GM12878 (cell line): ENCODE measurements around the gene FICD. TPM values are rescaled to one million over a fixed set of nuclear protein-coding genes. Genes with fewer than 3 reads are reported as not detected.

Experiments used
- ATAC-seq: fragments of 200-7000 bp; cut with Tn5 transposase; 3 replicates; pipeline ENCODE4 v1.9.1; 2020; ENCODE audit warnings: mild to moderate bottlenecking, moderate library complexity
- BruUV-seq: library from RNA; stranded (reverse); fragments of 400-500 nt; replicated peaks from 2 replicates; lab custom pipeline; 2021; lab: Mats Ljungman, UMichigan
- CTCF ChIA-PET: fragments of 300-600 bp; sonication (Branson Sonifier 250); formaldehyde crosslinking; extraction: SDS; loops from one replicate; lab custom pipeline; 2021; ENCODE audit warnings: inconsistent platforms; lab: Yijun Ruan, JAX
- POLR2A ChIA-PET: fragments of 350-600 bp; formaldehyde crosslinking; extraction: SDS; loops from one replicate; lab custom pipeline; 2021; ENCODE audit warnings: inconsistent platforms; lab: Charles Lee
- RAD21 ChIA-PET: fragments of 300-600 bp; sonication (Branson Sonifier 250); formaldehyde crosslinking; loops from one replicate; lab custom pipeline; 2023; ENCODE audit warnings: antibody characterized with exemption; ENCODE audit not compliant: unreplicated experiment; lab: Charles Lee
- SMC1A ChIA-PET: fragments of 300-600 bp; sonication (Branson Sonifier 250); formaldehyde crosslinking; loops from one replicate; lab custom pipeline; 2023; ENCODE audit not compliant: unreplicated experiment, uncharacterized antibody; lab: Charles Lee
- DNase-seq: peaks from one replicate; pipeline ENCODE4 v3.0.0-alpha.2; 2011; ENCODE audit warnings: low read depth, low spot score
- FAIRE-seq: peaks from 3 replicates; lab custom pipeline; 2011; peaks lifted over from hg19 to GRCh38; lab: Jason Lieb, UNC
- H2AFZ ChIP-seq: 2 replicates; pipeline ENCODE4 v1.6.0; 2011; ENCODE audit warnings: low read depth, low read length, control low read depth; ENCODE audit not compliant: control insufficient read depth
- H3K27ac ChIP-seq: 2 replicates; pipeline ENCODE4 v1.5.1; 2011; ENCODE audit warnings: control low read depth; ENCODE audit not compliant: control insufficient read depth, insufficient read depth
- H3K27me3 ChIP-seq, 2 experiments: replicated peaks in 1 of 2; 2 replicates each; pipeline versions ENCODE4 v1.6.0 to v1.6.1; 2011; ENCODE audit warnings: low read length in 1 of 2; ENCODE audit not compliant: control insufficient read depth in 2 of 2, insufficient read depth in 2 of 2
- H3K36me3 ChIP-seq, 2 experiments: 2 replicates each; pipeline ENCODE4 v1.5.1; 2011; ENCODE audit warnings: low read length in 1 of 2; ENCODE audit not compliant: control insufficient read depth in 2 of 2, insufficient read depth in 2 of 2
- H3K4me1 ChIP-seq: 2 replicates; pipeline ENCODE4 v1.6.1; 2011; ENCODE audit warnings: mild to moderate bottlenecking, low read length, moderate library complexity, mixed read lengths; ENCODE audit not compliant: control insufficient read depth, insufficient read depth
- H3K4me2 ChIP-seq: 2 replicates; pipeline ENCODE4 v1.6.0; 2011; ENCODE audit warnings: control low read depth; ENCODE audit not compliant: control insufficient read depth, insufficient read depth
- H3K4me3 ChIP-seq: fragments of 200-600 bp; sonication (generic); 2 replicates; pipeline ENCODE4 v1.5.1; 2016
- H3K79me2 ChIP-seq: 2 replicates; pipeline ENCODE4 v1.6.0; 2011; ENCODE audit warnings: low read length; ENCODE audit not compliant: control insufficient read depth, insufficient read depth
- H3K9ac ChIP-seq: 2 replicates; pipeline ENCODE4 v1.8.0; 2011; ENCODE audit warnings: low read length, control low read depth, mixed read lengths; ENCODE audit not compliant: control insufficient read depth, insufficient read depth
- H3K9me3 ChIP-seq: replicated peaks from 3 replicates; pipeline ENCODE4 v1.5.1; 2011; ENCODE audit warnings: mild to moderate bottlenecking, low read length; ENCODE audit not compliant: control insufficient read depth, insufficient read depth
- H4K20me1 ChIP-seq: 2 replicates; pipeline ENCODE4 v1.6.0; 2011; ENCODE audit not compliant: control insufficient read depth, insufficient read depth
- ASH2L ChIP-seq: fragments of 300-600, 200-600 bp; sonication (generic); IDR thresholded peaks from 2 replicates; pipeline ENCODE4 v1.6.1; 2017; ENCODE audit warnings: low read depth, mild to moderate bottlenecking, borderline replicate concordance
- ATF2 ChIP-seq: IDR thresholded peaks from 2 replicates; pipeline ENCODE4 v1.6.1; 2012; ENCODE audit warnings: low read length, inconsistent platforms
- BMI1 ChIP-seq: fragments of 450-650 bp; IDR thresholded peaks from 2 replicates; pipeline ENCODE4 v1.6.1; 2016; ENCODE audit warnings: mild to moderate bottlenecking, moderate library complexity, borderline replicate concordance
- CBFB ChIP-seq: IDR thresholded peaks from 2 replicates; pipeline ENCODE4 v1.6.1; 2016; ENCODE audit warnings: antibody characterized with exemption, low read depth
- CEBPB ChIP-seq, 2 experiments: fragments of 150-350 bp in 1 of 2; IDR thresholded peaks; 2 replicates each; pipeline ENCODE4 v1.6.1; 2012 to 2014; ENCODE audit warnings: low read depth in 2 of 2, low read length in 2 of 2, borderline replicate concordance in 1 of 2, inconsistent platforms in 1 of 2
- FOS ChIP-seq: IDR thresholded peaks from 3 replicates; pipeline ENCODE4 v1.6.1; 2011; ENCODE audit warnings: borderline replicate concordance; ENCODE audit not compliant: insufficient read length; ENCODE audit errors: extremely low read depth
- HDAC6 ChIP-seq: fragments of 200-600 bp; sonication (generic); IDR thresholded peaks from one replicate; pipeline ENCODE4 v1.8.0; 2017; ENCODE audit warnings: antibody characterized with exemption; ENCODE audit not compliant: unreplicated experiment
- JUNB ChIP-seq: IDR thresholded peaks from 2 replicates; pipeline ENCODE4 v1.6.1; 2016; ENCODE audit warnings: antibody characterized with exemption, mild to moderate bottlenecking
- NFIC ChIP-seq: IDR thresholded peaks from 2 replicates; pipeline ENCODE4 v1.6.1; 2012; ENCODE audit warnings: low read depth, mild to moderate bottlenecking, inconsistent platforms, low read length, moderate library complexity
- NR2C2 ChIP-seq: IDR thresholded peaks from 2 replicates; pipeline ENCODE4 v1.6.1; 2011; ENCODE audit warnings: borderline replicate concordance, low read depth; ENCODE audit not compliant: control insufficient read depth, insufficient read length
- PKNOX1 ChIP-seq: fragments of 450-650 bp; IDR thresholded peaks from 2 replicates; pipeline ENCODE4 v1.6.1; 2016; ENCODE audit warnings: mild to moderate bottlenecking
- POU2F2 ChIP-seq: IDR thresholded peaks from 3 replicates; pipeline ENCODE4 v1.6.1; 2011; ENCODE audit warnings: low read depth, mild to moderate bottlenecking, low read length, borderline replicate concordance
- RAD21 ChIP-seq: IDR thresholded peaks from 2 replicates; pipeline ENCODE4 v1.6.1; 2011; ENCODE audit warnings: mild to moderate bottlenecking, low read depth, low read length, moderate library complexity; ENCODE audit not compliant: insufficient read depth
- RBBP5 ChIP-seq: fragments of 200-600 bp; sonication (generic); conservative IDR thresholded peaks from 2 replicates; pipeline ENCODE4 v1.6.1; 2016
- SKIL ChIP-seq: fragments of 450-650 bp; IDR thresholded peaks from 2 replicates; pipeline ENCODE4 v1.6.1; 2017; ENCODE audit warnings: mild to moderate bottlenecking, low read depth, inconsistent platforms; ENCODE audit not compliant: poor library complexity, severe bottlenecking
- SMARCA5 ChIP-seq: fragments of 450-650 bp; IDR thresholded peaks from 2 replicates; pipeline ENCODE4 v1.6.1; 2017; ENCODE audit warnings: mild to moderate bottlenecking
- SP1 ChIP-seq: IDR thresholded peaks from one replicate; pipeline ENCODE4 v1.6.1; 2011; ENCODE audit warnings: low read depth, low read length
- SREBF2 ChIP-seq: IDR thresholded peaks from 2 replicates; pipeline ENCODE4 v1.6.1; 2012; ENCODE audit warnings: mild to moderate bottlenecking, low read length
- WRNIP1 ChIP-seq: IDR thresholded peaks from 2 replicates; pipeline ENCODE4 v1.6.1; 2011; ENCODE audit warnings: low read depth, low read length, improper control_type of control experiment, borderline replicate concordance
- ZNF24 ChIP-seq: fragments of 450-650 bp; IDR thresholded peaks from 2 replicates; pipeline ENCODE4 v1.6.1; 2017; ENCODE audit warnings: antibody characterized with exemption, mild to moderate bottlenecking
- WGBS: methylation state at CpG from one replicate; pipeline ENCODE4 v1.1.6; 2016; ENCODE audit warnings: low lambda C conversion rate; ENCODE audit not compliant: insufficient replicate concordance, insufficient coverage; ENCODE audit errors: missing lambda C conversion rate; 5-methylcytosine and 5-hydroxymethylcytosine counted together
- in situ Hi-C: fragments of 300-500 bp; cut with MboI; formaldehyde crosslinking; loops from 9 replicates; pipeline ENCODE4 v1.14.3; 2018; ENCODE audit warnings: mixed read lengths
- intact Hi-C: fragments of 100-400 bp; cut with micrococcal nuclease; formaldehyde crosslinking; loops from one replicate; pipeline ENCODE4 v1.14.2; 2022; ENCODE audit not compliant: unreplicated experiment
- polyA plus RNA-seq, 11 experiments: library from polyadenylated mRNA; depleted of rRNA in 4 of 11; unstranded in 6 of 11; stranded (reverse) in 5 of 11; fragments of >200 nt; fragmentation: Nextera tagmentation in 4 of 11; fragmentation: Illumina TruSeq in 1 of 11; extraction: Ambion mirVana in 4 of 11; extraction: Trizol in 1 of 11; gene quantifications; 1 replicate in 1 of 11; 2 replicates in 10 of 11; pipeline versions ENCODE4 v1.2.1 to v1.2.3, GENCODE V29; 2011 to 2016; ENCODE audit warnings: inconsistent platforms in 2 of 11, missing spikeins in 2 of 11, low read depth in 1 of 11
- total RNA-seq, 4 experiments: library from RNA; depleted of rRNA in 3 of 4; stranded (reverse); fragments of >200 nt in 3 of 4; fragmentation: Illumina TruSeq in 1 of 4; extraction: Trizol in 1 of 4; gene quantifications; 2 replicates each; pipeline versions ENCODE4 v1.2.1 to v1.2.3, GENCODE V29; 2013 to 2021

The FICD gene
- total and polyA plus RNA-seq, 10 of the 15 experiments (the other 5 are each of a cell fraction or from before 2014, with no cell fraction given), result 1.1 to 9.4 (median 4.3) TPM

DNA sequence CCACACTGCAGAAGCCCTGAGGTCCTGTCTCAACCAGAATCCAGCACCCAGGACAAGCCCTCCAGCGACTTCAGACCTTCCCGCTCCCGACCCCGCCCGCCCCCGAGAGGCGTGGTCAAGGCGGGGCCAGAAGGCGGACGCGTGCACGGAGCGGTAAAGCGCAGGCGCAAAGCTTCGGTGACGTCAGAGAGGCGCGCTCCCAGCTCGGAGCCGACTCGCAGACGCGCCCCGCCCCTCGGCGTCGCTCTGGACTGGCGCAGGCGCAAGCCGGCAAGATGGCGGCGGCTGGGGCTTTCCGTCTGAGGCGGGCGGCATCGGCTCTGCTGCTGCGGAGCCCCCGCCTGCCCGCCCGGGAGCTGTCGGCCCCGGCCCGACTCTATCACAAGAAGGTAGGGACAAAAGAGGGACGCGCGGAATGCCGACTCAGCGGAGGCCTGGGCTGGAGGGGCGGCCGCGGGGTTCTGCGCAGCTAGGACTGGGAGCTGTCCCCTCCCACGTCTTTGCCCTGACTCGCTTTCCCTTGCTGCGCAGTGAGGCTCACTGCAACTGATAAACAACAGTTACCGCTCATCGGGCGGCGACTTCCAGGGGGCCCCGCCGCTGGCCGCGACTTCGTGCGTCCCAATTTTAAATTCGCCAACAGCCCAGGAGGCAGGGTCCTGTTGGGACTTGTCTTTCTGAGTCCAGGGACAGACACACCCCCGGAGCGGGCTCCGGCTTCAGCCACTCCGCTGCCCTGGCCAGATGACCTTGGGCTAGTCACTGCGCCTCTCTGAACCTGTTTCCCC lies 47.5 kb downstream of the FICD start, which contains the start of gene ISCU:
TSS of gene ISCU (plus strand) at position 249 of the 788 bp plus-strand sequence. CDS start at position 276, 27 bp downstream.
- Histone ChIP-seq H3K27me3 (no peaks in the 10 kb centered on the region), H3K9ac (peak within 1 kb of the TSS; percentile 99), H3K27ac (peak within 1 kb of the TSS; percentile 100), H4K20me1 (no peaks in the 10 kb centered on the region; the same call in 1 of the 2 replicates), H2AFZ (peak within 1 kb of the TSS; percentile 72), H3K79me2 (peaks cover 80% of the 10 kb centered on the region), H3K4me1 (peaks cover 42% of the 10 kb centered on the region), H3K4me2 (peak within 1 kb of the TSS; percentile 92), H3K36me3 (peaks cover 6 to 31% of the 10 kb centered on the region in 2 experiments), H3K9me3 (no peaks in the 10 kb centered on the region), H3K4me3 (peak within 1 kb of the TSS; percentile 89)
- intact Hi-C loops, result loop anchor here (1.0 to 5.0 kb wide), 7 partner anchors 22 to 390 kb away; partner anchors contain the start of gene CORO1C
- peak; percentile 66 for ATAC-seq
- SMC1A ChIA-PET, result interaction anchor here (0.6 to 26.5 kb wide), 7 partner anchors 10 to 252 kb away, joined by 3 to 718 read pairs (median 9); partner anchors contain the start of gene SELPLG
- CTCF ChIA-PET, result interaction anchor here (0.6 to 21.5 kb wide), 13 partner anchors 9 to 531 kb away, joined by 3 to 866 read pairs (median 5); partner anchors contain the start of gene SELPLG
- no TSS peak for BruUV-seq
- DNase-seq, result peak; percentile 90
- in situ Hi-C loops, result loop anchor here (5.0 kb wide), 1 partner anchor 390 kb away; no protein-coding TSS in a partner anchor
- FAIRE-seq, result peak; percentile 7
- POLR2A ChIA-PET, result interaction anchor here (0.6 to 12.2 kb wide), 15 partner anchors 10 to 129 kb away, joined by 3 to 211 read pairs (median 4); no protein-coding TSS in a partner anchor
- RAD21 ChIA-PET, result interaction anchor here (0.6 to 23.0 kb wide), 12 partner anchors 8 to 388 kb away, joined by 3 to 633 read pairs (median 4); partner anchors contain the start of gene SELPLG
- WGBS, result under 1% methylated on average over 69 of the region's 72 CpGs
- TF ChIP-seq ASH2L (no peak), SP1 (peak; percentile 75), ATF2 (no peak), CEBPB (IDR thresholded peaks at IDR 0.05; ENCODE audit: borderline replicate concordance in 1 of 2, low read depth in 2 of 2, low read length in 2 of 2) (no peak), JUNB (no peak), POU2F2 (peak; percentile 50; the same call in 1 of the 3 replicates), WRNIP1 (no peak), SKIL (no peak), RAD21 (no peak), CBFB (no peak; the same call in 1 of the 2 replicates), NR2C2 (no peak), PKNOX1 (no peak), SREBF2 (no peak), RBBP5 (no peak), HDAC6 (no peak), ZNF24 (no peak), FOS (no peak), SMARCA5 (no peak), BMI1 (no peak), NFIC (no peak)
